ENCODE measurements around the gene SPPL2A. TPM values are rescaled to one million over a fixed set of nuclear protein-coding genes. Genes with fewer than 3 reads are reported as not detected.

The SPPL2A gene
- total RNA-seq, 1 experiment from 2014 or later: 61.0 TPM

Other genes starting within 250 kb of the SPPL2A start
- not detected for gene USP50, start 219.0 kb downstream of the SPPL2A start, total RNA-seq (2021; ENCODE audit: unreplicated experiment)
- gene TRPM7, start 78.9 kb downstream of the SPPL2A start, total RNA-seq (2021; ENCODE audit: unreplicated experiment): 26.3 TPM
- 10.1 TPM for gene AP4E1, start 143.0 kb upstream of the SPPL2A start, total RNA-seq (2021; ENCODE audit: unreplicated experiment)

Data from HCT116 (cell line).